HG03575 (cell line): Measurements from ENCODE around the gene CRABP1.

Experiments used
- ATAC-seq: cut with Tn5 transposase; IDR thresholded peaks from one replicate; pipeline ENCODE4 v1.9.1; 2021; ENCODE audit not compliant: unreplicated experiment, insufficient number of reproducible peaks, low FRiP score; ENCODE audit errors: extremely low read depth

The CRABP1 gene

DNA sequence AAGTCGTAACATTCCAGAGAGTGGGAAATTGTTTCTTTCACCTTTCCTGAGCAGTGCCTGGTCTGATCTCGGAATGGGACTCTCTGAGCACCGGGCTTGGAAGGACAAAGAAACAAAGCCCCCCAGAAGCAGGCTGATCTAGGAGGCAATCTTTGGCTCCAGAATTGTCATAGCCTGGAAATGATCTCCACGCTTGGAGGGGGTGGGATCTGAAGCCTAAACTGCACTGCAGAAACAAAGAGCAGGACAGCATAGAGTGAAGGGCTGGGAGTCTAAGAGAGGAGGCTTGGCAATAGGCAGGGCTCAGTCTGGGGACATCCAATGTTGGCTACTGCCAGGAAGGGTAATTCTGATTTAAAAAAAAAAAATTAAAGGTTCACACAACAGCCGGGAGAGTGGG is 1.9 kb downstream of the CRABP1 start:
- ATAC-seq, result no peak

DNA sequence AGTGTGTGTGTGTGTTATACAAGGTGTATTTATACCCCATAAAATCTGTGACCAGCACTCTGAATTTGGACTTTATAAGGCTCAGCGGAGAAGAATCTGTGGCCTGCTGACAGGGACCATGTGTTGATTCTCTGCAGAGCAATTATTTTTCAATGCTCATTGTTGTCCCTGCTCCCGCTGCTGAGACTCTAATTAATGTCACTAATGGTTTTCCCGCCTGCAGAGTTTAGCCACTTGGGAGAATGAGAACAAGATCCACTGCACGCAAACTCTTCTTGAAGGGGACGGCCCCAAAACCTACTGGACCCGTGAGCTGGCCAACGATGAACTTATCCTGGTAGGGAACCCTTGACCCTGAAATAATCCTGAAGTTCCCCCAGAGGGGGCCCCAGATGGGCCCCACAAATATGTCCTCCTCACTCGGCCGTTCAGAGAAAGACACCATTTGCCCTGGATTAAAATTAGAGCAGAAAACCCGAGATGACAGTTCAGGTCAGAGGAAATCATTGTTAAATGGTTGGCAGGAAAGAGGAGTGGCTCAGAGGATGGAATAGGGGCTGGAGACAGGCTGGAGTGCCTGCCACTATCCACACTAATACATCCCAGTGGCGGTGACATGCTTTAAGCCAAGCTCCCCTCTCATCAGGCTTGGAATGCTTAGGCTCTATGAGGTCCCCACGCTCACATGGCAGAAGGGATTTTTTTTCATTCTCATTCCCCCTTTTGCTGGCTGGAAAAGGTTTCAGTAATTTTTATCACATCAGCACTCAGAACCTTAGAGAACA is 3.3 kb downstream of the CRABP1 start:
- no peak for ATAC-seq

DNA sequence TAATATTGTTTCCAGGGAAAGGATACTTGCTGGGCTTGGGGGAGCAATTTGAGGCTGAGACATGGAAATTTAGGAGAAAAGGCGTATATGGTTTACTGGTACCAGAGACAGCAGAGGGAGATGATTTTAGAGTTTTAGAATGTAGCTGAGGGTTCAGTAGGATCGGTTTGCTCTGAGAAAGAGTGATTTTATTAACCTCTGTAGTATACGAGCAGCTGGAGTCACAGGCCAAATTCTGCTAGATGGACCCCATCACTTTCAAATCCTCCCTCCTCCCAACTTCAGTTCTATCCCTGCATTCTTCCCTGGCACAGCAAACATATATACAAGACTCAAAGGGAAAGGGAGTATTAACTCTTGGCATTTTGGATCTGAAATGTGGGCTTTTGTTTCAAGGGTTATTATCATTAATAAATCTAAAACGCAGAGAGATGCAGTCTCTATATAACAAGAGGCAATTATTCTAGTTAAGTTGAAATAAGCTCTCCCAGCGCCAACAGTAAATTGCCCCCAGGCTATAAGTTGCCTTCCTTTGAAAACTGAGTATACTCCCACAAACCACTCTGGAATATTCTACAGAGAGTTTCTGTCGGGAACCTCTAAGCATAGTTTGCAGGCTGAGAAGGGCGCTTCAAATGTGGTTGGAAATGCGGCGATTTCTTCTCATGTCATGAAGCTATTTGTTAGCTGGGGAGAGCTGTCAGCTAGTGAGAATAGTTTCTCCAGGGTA is 5.4 kb downstream of the CRABP1 start:
- ATAC-seq, result no peak

DNA sequence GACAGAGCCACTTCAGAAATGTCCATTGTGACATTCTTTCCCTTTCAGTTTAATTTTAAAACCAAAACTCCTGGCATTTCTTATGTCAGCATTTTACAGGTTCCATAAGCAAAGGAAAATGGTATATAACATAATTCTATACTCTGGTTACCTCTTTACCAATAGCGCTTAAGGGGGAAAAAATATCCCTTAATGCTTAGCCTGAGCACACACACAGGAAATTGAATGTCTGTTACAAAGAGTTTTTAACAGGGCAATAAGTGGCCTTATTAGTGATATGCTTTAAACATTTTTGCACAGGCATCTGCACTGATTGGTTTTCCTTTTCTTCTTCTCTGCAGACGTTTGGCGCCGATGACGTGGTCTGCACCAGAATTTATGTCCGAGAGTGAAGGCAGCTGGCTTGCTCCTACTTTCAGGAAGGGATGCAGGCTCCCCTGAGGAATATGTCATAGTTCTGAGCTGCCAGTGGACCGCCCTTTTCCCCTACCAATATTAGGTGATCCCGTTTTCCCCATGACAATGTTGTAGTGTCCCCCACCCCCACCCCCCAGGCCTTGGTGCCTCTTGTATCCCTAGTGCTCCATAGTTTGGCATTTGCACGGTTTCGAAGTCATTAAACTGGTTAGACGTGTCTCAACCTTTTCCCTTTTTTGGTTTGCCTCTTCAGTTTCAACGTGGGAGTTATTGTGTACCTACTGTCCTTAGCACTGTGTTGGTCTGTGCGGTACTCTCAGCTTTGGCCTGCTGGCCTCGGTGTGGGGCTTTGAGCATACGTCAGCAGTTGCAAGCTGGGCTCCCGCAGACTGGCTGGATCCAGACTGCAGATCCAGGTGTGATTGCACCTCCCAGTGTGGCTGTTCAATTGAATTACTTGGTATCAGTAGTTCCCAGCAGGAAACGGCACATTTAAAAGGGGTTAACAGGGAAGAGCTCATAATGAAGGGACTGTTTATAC is 7.7 kb downstream of the CRABP1 start:
- no peak for ATAC-seq

DNA sequence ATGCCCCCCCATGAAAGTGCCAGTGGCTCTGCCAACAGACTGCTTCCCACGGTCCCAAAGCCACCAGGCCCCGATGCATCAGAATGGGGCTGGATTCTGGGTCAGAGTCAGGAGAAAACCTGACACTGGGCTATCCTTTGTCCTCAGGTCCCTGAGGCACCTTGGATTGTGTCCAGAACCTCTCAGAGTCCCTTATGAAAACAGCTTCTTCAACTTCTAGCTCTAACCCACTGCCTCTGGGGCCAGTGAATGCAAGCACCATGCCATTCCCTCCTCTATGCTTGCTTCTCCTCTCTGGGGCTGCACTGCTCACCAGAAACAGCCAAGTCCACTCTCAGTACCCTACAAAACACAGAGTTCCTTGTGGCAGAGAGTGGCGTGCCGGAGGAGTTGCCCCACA is 9.9 kb downstream of the CRABP1 start:
- no peak for ATAC-seq

DNA sequence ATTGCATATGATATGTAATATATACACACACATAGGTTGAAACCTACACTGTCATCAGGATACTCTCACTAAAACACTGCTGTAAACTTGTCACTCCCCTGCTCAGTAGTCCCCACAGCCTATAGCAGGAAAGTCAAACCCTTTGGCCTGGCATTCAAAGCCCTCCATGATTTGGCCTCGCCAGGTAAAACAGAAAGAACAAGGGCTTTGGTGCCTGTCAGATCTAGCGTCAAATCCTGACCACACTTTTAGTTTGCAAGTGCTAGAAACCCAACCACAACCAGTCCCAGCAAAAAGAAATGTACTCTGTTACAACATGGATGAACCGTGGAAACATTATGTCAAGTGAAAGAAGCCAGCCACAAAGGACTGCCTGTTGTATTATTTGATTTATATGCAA is 11.4 kb downstream of the CRABP1 start:
- no peak for ATAC-seq

DNA sequence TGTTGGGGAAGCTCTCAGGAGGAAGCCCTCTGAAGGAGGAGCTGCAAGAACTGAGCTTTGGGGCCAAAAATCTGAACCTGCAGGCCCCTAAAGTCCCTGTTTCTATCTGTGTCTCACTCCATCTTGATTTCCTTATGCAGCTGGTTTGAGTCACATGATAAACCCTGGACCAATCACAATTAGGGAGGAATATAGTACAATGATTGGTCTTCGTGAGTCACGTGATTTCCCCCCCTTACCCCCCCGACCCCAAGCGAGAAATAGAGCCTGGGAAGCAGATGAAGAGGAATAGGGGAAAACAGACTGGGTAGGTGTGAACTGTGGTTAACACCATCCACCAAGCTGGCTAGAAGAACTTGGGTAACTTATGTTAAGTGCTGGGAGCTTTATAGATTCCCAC is 12.9 kb downstream of the CRABP1 start:
- no peak for ATAC-seq

DNA sequence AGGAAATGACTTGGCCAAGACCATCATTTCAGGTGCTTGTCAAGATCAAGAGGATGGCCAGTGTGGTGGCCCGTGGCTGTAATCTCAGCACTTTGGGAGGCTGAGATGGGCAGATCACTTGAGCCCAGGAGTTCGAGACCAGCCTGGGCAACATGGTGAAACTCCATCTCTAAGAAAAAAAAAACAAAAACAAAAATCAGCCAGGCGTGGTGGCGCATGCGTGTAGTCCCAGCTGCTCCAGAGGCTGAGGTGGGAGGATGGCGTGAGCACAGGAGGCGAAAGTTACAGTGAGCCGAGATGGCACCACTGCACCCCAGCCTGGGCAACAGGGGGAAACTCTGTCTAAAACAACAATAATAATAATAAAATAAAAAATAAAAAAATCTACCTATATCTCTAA is 15.0 kb downstream of the CRABP1 start:
- ATAC-seq, result no peak

DNA sequence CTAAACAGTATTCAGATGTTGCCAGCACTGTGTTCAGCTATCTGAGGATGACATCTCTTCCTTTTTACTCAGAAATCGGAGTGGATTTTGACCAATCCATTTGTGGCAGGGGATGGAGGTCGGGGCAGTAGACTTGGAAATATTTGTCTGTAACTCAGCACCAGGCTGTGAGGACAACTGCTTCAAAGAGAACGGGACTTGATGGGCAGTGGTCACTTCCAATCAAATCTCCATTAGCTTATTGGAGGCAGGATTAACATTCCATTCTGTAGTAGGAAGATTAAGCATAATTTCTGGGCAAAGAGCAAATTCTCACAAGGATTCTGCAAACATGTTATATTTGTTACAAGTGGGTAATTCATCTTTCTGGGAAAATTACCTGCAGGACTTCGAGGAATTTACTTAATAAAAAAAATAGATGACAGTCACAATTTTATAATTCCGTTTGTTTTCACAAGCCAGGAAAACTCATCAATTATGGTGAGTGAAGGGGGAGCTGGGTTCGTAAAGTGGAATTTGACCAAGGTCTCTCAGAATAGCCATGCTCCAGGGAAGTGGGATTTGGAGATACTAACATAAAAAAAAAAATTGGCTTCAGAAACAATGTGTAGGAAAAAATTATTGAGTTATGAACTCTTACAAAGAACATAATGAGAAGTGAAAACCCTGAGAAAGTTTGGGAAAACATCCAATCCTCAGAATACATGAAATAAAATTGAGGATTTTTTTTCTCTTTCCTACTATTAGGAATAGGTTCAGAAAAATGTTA is 18.1 kb downstream of the CRABP1 start:
- no peak for ATAC-seq

DNA sequence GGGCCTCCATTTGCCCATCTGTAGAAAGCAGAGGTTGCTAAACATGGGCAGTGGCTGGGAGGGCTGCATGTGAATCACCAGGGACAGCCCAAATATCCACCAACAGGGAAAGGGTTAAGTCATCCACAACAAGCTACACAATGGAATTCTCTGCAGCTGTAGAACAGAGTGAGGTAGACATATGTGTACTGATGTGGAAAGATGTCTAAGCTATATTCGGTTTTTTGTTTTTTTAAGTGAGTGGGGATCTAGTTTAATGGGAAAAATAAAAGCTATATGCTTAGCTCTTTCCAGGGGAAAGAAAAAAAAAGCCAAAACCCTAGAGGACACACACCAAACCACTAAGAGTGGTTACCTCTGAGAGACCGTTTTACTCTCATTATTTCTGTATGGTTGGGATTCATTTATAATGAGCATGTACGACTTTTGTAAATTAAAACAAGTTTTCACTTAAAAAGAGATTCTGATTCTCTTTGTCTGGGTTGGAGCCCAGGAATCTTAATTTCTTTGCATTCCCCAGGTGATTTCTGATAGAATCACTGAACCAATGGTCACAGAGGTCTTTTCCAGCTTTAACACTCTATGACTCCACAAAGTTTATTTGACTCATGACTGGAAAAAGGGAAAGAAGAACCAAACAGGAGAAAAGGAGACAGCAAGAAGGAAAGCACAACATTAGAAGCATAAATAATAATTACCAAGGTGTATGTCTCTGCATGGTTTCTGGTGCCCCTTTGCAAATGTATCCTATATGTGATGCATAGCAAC is 19.1 kb downstream of the CRABP1 start:
- ATAC-seq, result no peak

DNA sequence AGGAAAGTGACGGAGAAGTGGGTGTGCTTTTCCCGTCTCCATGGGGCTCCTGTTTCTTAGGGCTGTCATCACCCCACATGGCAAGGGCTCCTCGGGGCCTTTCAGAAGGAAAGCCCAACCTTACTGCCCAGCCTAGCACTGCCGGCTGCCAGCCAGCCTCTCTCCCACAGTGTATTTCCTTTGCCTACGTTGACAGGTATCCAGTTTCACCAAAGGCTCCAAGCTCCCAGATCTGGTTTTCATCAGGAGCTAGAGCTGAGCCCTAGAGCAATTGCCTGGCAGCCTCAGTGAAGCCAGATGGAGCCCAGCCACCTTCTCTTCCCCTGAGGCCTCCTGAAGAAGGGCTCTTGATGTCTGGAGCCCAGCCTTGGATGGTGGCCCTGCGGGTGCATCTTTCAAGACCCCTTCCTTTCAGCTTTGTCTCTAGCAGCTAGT is 20.2 kb downstream of the CRABP1 start:
- no peak for ATAC-seq

DNA sequence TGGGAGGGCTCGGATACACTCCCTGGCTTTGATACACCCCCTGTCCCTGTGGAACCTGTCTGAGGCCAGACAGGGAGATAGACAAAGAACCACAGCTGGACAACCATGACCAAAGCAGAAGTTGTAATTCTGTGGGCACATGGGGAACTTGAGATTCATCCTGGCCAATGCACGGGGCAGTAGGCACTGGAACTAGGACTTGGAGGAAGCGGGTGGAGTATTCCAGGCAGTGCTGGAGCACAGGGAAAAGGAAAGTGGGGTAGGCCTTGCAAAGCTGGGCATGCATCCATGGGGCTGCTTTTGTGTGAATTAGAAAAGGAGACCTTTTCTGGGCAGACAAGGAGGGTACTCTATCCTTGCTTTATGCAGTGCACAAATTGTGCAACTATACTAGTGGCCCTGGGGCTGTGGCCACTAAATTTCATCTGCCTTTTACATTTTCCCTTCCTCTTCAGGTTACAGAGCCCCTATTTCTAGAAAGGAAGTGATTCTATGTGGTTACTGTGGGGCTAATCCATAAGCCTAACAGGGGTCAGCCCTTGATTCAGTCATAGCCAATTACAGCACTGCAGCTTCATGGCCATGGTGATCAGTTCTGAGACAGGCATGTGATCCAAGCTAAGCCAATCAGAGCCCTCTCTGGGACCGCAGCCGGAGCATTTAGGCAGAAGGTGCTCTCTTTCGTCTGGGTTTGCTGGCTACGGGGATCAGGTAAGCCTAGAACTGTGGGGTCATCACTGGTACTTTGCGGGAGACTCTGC is 21.0 kb downstream of the CRABP1 start:
- no peak for ATAC-seq

DNA sequence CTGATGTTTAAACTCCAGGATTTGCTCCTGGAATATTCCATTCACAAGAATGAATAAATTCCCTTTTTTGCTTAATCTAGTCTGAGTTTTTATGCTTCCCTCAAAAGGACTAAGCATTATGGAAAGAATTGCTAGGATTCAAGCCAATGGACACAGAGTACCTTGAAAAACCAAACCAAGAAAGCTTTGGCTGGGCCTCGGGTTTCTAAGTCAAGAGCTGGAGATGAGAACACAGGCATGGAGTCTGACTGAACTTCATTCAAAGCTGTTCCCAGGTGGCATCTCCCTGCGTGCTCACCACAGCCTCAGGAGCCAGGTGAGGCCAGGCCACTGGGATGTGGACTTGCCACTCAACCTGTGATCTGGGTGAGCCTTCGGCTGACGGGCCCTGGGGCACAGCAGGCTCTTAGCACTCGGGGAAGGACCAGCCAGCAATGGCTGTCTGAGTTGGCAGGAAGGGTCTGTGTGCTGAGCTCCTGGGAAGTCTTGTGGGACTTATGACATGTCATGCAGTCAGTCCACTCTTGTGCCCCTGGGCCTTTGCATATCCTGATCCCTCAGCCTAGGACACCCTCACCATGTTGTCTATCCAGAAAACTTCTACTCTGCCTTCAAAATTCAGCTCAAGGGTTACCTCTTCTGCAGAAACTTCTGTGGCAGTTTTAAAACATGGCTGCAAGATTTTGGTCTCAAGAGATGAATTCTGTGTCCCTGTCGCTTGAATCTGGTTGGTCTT is 21.8 kb downstream of the CRABP1 start:
- no peak for ATAC-seq

DNA sequence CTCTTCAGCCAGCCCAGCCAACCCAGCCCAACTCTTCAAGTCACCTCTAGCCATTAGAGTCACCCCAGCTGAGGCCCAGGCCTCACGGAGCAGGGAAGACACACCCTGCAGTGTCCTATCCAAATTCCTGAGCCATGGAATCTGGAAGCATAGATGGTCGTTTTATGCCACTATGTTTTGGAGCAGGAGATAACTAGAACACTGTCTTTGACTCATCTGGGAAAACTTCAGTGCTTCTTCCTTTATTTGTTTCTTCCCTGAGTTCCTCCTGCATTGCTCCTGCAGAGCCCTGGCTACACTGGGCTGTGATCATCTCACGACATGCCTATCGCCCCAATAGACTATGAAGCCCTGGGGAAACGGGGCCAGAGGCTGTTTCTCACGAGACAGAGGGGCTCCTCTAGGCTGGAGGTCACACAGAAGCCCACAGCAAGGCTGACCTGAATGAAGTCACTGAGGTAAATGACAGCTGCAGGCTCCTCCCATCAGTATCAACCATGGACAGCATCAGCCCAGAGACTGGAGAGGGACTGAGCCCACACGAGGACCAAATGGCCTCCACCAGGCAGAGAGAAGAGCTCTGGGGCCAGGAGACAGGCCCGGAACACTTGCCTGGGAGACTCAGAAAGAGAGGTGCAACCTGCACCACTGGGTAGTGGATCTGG is 22.7 kb downstream of the CRABP1 start:
- ATAC-seq, result no peak

DNA sequence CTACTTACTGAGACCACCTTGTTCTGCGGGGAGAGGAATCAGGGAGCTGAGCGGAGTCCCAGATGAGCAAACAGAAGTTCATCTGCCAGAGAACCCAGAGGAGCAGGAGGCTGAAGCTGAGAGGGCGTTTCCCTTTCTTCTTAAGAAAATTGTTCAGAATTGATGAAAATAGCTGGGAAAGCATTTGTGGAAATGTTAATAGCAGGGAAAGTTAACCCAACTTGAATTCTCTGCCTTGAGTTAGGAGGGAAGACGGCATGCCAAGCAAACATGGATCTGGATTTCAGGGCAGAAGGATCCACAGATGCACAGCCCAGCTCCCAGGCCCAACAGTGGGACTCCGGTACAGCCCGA is 23.2 kb downstream of the CRABP1 start:
- no peak for ATAC-seq

DNA sequence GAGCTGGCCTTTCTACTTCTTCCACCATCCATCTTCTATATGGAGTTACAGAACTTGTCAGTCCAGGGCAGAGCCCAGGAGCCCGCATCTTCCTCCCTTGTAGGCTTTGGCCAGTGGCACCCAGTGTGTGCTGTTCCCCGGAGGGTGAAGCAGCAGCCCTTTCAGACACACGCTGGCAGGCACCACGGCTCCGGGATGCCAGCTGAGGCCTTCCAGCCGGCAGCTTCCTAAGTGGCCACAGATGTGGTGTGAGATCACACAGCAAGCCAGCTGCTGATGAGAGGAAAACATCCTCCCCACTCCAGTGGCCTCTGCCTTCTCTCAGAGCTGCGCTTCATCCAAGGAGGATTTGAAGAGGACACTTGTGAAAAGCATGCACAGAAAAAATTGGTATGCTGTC is 24.1 kb downstream of the CRABP1 start:
- ATAC-seq, result no peak
